ENCODE measurements around the gene OR1J1.
A peak's percentile ranks its signal among the peaks of the same experiment; 100 is the strongest.

OR1J1 gene, protein sequence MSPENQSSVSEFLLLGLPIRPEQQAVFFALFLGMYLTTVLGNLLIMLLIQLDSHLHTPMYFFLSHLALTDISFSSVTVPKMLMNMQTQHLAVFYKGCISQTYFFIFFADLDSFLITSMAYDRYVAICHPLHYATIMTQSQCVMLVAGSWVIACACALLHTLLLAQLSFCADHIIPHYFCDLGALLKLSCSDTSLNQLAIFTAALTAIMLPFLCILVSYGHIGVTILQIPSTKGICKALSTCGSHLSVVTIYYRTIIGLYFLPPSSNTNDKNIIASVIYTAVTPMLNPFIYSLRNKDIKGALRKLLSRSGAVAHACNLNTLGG

DNA sequence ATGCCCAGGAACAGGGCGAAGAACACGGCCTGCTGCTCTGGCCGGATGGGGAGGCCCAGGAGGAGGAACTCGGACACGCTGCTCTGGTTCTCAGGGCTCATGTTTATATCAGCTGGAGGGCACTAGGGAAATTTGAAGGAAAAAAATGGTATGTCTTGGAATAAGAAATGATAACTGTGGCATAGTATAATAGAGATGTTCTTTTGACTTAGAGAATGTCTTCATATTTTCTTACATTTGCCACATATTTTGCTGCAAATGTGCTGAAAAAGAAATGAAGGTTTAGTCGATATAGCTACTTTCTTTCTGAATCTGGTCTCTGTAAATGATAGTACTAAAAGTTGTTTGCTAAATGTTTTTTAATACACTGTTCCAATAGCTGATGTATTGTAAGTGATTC is at the start of gene OR1J1:
TSS of gene OR1J1 (minus strand) at position 101 of the 400 bp plus-strand sequence. CDS start at position 101, 0 bp downstream.
- no peak for DNase-seq (ENCODE audit: low read depth in 2 of 2)

DNA sequence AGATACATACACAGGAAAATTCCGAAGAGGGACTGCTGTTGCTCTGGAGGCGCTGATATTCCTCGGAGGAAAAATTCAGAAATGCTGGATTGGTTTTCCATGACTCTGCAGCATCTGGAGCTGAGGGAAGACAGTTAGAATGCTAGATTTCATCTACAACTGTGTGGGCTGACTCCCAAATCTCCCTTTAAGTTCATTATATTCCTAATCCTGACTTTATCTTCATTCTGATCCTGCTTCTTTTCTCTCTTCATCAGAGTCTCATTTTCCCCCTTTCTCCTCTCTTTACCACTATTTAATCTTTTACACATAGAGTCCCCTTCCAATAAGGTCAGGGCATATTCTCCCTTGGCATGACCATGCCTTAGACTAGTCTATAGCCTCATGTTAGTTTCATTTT is 49.5 kb upstream of the OR1J1 start, which contains the start of gene OR1N1:
TSS of gene OR1N1 (minus strand) at position 101 of the 400 bp plus-strand sequence. CDS start at position 101, 0 bp downstream.
- no peak for DNase-seq (ENCODE audit: low read depth in 2 of 2)

DNA sequence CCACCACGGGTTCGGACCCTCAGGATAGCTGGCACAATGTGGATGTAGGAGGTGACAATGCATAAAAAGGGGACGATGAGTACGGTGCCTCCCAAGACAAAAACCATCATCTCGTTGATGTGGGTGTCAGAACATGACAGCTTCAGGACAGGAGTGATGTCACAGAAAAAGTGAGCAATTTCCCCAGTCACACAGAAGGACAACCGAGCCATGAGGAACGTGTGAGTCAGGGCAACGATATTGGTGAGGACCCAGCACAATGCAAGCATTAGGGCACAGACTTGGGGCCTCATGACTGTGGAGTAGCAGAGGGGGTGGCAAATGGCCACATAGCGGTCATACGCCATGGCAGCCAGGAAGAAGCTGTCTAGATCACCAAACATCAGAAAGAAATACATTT is 48.9 kb upstream of the OR1J1 start:
- no peak for DNase-seq (ENCODE audit: low read depth in 2 of 2)

DNA sequence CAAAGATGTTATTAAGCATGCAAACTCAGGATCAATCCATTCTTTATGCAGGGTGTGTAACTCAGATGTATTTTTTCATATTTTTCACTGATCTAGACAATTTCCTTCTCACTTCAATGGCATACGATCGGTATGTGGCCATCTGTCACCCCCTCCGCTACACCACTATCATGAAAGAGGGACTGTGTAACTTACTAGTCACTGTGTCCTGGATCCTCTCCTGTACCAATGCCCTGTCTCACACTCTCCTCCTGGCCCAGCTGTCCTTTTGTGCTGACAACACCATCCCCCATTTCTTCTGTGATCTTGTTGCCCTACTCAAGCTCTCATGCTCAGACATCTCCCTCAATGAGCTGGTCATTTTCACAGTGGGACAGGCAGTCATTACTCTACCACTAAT is 41.6 kb upstream of the OR1J1 start:
- DNase-seq (ENCODE audit: low read depth in 2 of 2) = no peak

DNA sequence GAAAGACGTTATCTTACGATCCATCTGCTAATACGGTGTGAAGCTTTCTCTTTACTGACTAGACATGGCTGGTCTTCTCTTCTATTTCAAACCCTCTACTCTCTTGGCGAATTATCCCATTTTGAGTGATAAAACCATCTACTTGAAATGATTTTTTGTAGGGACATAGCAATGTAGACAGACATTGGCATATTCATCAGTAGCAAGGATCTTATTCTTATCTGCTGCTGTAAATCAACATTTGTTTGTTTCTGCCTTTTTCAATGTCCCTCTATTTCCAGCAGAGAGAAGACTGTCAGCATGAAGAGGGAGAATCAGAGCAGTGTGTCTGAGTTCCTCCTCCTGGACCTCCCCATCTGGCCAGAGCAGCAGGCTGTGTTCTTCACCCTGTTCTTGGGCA is 41.1 kb upstream of the OR1J1 start, which contains the start of gene OR1J4:
TSS of gene OR1J4 (plus strand) at position 301 of the 400 bp plus-strand sequence. CDS start at position 301, 0 bp downstream.
- DNase-seq (ENCODE audit: low read depth in 2 of 2) = no peak

DNA sequence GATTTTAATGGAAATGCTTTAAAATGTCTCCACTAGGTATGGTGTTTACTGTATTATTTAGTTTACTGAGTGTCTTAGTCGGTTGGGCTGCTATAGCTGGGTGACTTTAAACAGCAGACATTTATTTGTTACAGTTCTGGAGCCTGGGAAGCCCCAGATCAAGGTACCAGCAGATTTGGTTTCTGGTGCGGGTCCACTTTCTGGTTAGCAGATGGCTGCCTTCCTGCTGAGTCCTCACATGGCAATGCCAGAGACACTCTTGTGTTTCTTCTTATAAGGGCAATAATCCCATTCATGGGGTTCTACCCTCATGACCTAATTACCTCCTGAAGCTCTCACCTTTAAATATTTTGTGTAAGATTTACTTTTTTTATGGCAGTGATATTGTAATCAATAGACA is 40.5 kb upstream of the OR1J1 start:
- DNase-seq (ENCODE audit: low read depth in 2 of 2) = no peak

DNA sequence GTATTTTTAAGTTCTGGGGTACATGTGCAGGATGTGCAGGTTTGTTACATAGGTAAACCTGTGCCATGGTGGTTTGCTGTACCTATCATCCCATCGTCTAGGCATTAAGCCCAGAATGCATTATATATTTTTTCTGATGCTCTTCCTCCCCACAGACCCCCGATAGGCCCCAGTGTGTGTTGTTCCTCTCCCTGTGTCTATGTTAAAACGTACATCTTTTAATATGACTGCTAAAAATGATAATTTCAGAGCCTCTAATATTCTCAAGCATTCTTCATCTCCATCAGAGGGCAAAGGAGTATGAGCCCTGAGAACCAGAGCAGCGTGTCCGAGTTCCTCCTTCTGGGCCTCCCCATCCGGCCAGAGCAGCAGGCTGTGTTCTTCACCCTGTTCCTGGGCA is 32.8 kb upstream of the OR1J1 start, which contains the start of gene OR1J2:
TSS of gene OR1J2 (plus strand) at position 301 of the 400 bp plus-strand sequence. CDS start at position 301, 0 bp downstream.
- DNase-seq (ENCODE audit: low read depth in 2 of 2) = no peak

DNA sequence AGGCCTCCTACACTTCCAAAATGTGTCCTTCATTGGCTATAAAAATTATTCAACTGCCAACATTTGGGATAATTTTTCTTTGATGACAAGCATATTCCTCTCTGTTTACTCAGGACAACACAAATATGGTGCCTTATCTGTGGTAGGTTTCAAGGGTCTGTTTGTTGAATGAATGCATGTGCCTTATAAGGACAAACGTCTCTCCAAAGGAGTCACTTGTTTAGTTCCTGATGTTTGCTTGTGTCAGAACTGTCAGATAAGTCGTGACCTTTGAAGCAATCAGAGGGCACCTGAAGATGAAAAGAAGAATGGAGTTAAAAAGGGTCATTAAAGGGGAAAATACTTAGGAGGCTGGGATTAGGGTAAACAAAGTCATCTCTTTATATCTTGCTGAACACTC is 29.2 kb upstream of the OR1J1 start:
- no peak for DNase-seq (ENCODE audit: low read depth in 2 of 2)

DNA sequence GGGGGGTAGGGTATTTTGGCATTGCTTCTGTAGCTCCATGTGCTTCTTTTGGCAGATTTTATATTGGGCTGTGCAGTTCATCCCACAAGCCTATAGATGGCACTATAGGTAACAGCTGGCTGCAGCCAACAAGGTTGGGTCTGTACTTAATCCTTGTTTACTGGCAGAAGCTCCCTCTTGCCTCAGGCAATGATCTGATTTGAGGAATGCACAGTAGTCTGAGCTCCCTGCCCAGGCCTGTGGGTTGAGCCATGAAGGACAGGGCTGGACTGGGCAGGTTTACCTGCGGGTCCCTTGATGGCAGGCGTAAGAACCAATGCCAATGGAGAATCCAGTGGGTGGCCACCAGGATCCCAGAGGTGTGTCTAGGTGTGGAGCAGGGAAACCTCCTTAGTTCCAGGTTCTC is 21.2 kb upstream of the OR1J1 start:
- DNase-seq (ENCODE audit: low read depth in 2 of 2) = no peak

DNA sequence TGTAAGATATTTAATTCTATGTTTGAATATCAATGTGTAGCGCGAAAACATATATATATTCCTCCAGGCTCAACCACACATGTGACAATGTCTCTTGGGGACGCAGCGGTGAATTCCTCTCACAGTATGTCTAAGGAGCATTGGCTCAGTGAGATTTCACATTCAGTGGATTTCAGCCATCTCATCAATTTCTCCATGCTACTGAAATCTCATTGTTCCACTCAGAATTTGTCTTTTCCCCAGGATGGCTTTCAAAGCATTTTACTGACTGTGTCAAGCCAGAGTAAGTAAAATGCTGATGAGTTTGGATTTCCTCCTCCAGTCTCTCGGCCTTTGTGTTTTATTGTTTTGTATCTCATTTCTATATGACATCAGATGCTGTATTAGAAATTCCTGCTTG is 1.3 kb upstream of the OR1J1 start:
- DNase-seq (ENCODE audit: low read depth in 2 of 2) = no peak

DNA sequence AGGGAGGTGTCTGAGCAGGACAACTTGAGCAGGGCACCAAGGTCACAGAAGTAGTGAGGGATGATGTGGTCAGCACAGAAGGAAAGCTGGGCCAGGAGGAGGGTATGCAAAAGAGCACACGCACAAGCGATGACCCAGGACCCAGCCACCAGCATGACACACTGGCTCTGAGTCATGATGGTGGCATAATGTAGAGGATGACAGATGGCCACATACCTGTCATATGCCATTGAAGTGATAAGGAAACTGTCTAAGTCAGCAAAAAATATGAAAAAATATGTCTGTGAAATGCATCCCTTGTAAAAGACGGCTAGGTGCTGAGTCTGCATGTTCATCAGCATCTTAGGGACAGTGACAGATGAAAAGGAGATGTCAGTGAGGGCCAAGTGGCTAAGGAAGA is 380 bp downstream of the OR1J1 start:
- no peak for DNase-seq (ENCODE audit: low read depth in 2 of 2)

DNA sequence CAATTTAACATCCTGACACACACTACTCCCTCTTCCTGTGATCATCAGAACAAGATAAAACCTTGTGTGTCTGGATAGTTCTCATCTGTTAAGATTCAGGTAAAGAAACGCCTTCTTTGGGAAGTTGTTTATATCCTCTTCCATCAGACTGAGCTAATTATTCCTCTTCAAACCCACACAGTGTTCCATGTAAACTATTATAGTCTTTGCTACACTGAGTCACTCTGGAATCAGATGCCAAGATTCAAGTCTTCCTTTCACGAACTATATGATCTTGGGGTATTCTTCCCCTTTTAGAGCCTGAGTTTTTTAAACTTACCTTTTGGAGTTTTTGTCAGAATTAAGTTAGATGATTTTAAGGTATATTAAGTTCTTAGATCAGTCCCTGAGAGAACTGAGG is 2.0 kb downstream of the OR1J1 start:
- no peak for DNase-seq (ENCODE audit: low read depth in 2 of 2)

DNA sequence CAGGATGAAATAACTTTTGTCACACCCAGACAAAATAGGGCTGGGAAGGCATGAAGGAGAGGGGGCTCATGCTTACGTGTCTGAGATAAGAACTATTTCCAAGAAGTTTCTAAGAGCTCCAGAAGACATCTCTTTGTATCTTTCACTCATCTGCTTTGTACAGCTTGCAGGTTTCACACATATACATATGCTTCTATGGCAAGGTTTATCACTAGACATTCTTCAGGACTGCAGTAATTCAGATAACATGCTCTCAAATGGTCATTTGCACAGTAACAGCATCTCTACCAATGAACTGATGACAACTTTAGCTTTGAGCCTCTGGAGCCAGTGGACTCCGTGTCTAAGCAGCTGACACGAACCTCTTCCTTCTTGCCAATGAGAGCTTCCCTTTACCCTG is 3.2 kb downstream of the OR1J1 start:
- no peak for DNase-seq (ENCODE audit: low read depth in 2 of 2)

DNA sequence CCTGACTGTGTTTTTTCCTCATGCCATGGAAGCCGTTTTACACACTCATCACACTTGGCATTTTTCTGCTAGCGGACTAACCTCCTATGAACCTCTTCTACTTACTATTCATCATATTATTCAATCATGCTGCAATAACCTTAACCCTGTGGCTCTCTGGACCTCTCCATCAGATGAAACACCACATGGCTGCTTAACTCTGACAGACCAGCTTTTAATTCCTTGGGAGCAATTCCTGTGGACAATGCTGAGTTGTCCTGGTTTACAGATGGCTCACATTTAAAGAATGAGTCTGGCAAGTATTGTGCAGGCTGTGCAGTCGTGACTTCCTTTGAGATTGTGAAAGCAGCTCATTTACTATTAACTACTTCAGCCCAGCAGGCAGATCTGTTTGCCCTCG is 9.0 kb downstream of the OR1J1 start:
- DNase-seq (ENCODE audit: low read depth in 2 of 2) = no peak

DNA sequence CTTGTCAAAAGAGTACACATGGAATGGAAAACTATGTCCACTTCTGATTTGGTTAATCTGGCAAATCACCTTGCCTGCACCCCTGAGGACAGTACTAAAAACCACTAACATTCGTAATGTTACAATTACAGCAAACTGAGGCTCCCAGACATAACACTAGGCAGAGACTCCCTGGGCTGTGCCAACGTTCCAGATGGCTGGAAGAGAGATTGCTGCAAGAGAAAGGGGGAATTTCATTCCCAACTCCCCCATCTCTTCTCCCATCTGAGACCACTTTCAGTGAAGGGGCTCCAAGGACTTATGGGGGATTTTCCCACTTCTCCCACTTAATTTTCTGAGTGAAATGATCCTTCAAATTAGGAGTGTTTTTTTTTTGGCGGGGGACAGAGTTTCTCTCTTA is 11.3 kb downstream of the OR1J1 start:
- DNase-seq (ENCODE audit: low read depth in 2 of 2) = no peak

DNA sequence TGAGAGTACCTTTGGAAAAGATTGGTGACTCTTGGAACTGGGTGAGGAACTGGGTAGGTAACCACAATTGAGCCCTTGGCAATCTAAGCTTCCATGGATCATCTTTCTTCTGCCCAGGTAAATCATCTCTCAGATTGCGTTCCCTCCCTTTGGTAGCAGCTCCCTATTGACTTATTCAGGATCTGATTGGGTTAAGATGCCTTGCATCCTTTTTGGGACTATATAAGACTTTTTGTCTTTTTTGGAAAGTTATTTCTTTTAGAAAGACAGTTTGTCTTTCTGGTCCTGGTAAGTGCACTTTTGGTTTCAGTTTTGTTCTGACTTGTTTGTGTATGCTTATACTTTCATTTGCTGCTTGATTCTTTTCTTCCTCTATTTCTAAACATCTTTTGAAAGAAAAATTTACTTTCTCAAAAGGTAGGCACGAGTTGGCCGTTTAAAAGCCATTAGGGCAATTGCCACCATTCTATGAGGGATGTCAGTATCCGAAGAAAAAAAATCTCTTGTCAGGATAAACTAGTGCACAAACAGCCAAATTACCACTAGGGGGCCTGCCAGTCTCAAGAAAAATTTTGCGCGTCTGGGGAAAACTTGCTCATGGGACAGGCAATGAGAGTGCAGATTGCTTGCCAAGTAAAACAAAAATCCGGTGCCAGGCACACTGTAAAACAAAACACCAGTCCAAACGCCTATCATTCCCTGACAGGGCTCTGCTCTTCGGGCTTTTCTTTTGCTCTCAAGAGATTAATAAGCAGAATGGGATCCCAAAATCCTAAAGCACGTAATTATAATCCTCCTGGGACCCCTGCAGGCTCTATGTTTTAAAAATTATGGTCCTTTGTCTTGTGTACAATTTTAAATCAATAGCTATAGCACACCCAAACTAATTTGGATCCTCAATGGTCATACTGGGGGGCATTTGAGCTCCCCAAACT is 12.8 kb downstream of the OR1J1 start:
- peak; percentile 34 to 44 for DNase-seq (ENCODE audit: low read depth in 2 of 2)

DNA sequence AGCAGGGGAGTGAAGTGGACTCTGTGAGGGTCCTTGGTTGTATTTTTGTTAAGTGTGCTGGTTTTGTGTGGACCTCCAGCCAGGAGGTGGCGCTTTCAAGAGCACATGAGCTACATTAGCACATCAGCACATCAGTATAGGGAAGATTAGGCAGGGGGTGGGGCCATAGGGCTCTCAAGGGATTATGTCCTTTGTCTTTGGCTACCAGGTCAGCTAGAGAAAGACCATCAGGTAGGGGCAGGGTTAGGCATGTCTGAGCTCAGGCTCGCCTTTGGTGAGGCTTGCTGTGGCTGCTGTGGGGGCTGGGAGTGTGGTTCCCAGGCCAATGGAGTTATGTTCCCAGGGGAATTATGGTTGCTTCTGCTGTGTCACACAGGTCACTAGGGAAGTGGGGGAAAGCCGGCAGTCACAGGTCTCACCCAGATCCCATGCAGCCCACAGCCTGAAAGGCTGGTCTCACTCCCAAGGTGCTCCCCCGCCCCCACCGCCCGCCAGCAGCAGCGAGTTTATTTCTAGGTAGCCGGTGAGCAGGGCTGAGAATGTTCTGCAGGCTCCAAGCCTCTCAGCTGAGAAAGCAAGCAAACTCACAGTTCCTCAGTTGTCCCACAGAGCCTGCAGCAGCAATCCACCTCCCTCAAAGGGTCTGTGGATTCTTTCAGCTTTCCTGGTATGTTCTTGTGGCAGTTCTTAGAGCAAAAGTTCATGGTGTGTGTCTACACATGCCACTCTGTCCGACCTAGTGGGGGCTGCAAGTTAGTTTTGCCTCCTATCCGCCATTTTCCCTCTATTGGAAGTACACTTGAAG is 13.7 kb downstream of the OR1J1 start:
- no peak for DNase-seq (ENCODE audit: low read depth in 2 of 2)

DNA sequence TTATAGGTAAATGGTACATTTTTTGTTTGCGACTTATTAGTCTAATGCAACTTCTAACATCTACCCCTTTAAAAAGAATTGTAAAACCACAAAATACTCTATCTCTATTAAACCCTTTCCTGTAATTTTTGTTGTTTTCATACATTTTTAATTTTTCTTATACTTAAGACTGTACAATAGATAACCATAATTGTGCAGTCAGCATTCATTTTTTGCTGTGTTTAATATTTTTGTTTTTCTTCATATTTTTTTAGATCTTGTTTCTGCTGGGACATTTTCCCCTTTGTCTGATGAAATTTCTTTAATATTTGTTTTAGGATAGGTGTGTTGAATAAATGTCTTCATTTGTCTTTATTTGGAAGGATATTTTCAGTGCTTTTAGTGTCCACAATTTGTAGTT is 19.9 kb downstream of the OR1J1 start:
- DNase-seq (ENCODE audit: low read depth in 2 of 2) = no peak

DNA sequence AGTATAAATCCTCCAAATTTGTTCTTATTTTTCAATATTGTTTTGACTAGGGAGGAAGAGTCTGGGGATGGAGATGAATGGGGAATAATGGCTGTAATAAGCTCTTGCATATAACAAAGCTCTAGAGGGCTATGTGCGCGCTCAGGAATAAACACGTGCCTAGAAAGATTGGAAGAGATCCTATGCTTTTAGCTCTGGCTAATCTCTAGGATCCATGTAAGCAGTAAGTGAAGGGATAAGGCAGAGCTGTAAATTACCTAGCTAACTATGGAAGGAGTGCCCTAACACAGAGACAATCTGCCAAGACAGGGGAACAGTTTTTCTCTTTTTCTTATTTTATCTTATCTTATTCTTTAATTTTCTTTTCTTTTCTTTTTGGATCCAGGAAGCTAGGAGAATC is 21.6 kb downstream of the OR1J1 start:
- DNase-seq (ENCODE audit: low read depth in 2 of 2) = no peak

DNA sequence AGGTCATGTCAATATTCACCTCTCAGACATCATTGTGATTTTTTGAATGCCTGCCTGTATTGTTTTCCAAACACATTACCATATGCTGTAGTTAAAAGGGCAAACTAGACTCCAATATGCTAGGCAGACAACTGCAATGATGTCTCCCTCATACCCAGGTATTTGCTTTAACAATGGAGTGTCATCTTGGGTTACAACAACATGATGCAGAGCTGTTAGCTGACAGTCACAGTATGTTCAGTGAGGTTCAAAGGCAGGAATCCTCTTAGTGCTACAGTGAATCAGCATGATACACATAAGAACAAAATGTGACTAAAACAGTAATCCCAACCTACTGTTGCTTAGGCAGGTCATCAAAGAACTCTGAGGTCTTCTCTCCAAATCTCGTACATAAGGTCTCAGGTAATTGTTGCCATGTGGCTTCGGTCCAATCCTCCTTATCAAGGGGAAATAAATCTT is 24.0 kb downstream of the OR1J1 start:
- no peak for DNase-seq (ENCODE audit: low read depth in 2 of 2)

DNA sequence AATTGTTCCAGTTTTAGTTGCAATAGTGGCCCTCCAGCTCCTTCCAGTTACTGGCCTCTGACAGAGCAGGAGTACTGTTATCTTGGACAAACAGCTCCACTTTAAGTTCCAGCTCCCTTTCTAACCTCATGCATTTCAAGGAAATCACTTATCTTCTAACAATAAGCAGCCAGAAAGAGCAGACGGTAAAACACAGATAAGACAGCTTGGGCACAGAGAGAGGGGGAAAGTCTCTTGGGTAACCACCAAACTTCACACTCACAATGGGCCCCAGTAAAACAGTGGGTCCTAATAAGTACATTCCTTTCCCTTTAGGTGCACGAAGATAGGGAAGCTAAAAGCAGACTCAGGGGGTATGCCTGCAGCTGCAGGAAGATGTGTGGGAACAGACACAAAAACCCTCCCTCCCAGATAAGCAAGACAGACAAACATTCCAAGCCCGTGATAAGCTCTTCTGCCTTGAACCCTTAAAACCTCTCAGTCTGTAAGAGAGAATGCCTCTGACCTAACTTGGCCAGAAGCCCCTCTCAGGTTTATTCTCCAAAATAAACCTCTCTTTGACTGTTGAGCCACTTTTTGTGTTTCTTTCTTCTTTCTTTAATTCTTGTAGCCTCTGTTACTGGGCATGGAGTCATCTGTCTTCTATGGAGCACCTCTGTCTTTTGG is 30.8 kb downstream of the OR1J1 start:
- no peak for DNase-seq (ENCODE audit: low read depth in 2 of 2)

All from stimulated activated CD4-positive, alpha-beta T cell treated with anti-CD3 and anti-CD28 coated beads, Interleukin-4, amount 100 ng/mL, for 48 hours (primary cell).